AG04449 (cell line): ENCODE results near the gene PRRT3.
A peak's percentile ranks its signal among the peaks of the same experiment; 100 is the strongest.

Experiments
- CTCF ChIA-PET: fragments of 350-600 bp; formaldehyde crosslinking; extraction: SDS; loops from one replicate; lab custom pipeline; 2021; ENCODE audit warnings: antibody characterized with exemption; lab: Yijun Ruan, JAX
- POLR2A ChIA-PET: fragments of 400-600, 350-600 bp; formaldehyde crosslinking; extraction: SDS; loops from one replicate; lab custom pipeline; 2020; ENCODE audit warnings: antibody characterized with exemption, inconsistent platforms; lab: Yijun Ruan, JAX
- DNase-seq: peaks from one replicate; pipeline ENCODE4 v3.0.0-alpha.2; 2010; ENCODE audit warnings: low read depth, low spot score
- H3K4me3 ChIP-seq: 2 replicates; pipeline ENCODE4 v1.5.1; 2011; ENCODE audit warnings: low read depth, mild to moderate bottlenecking, control low read depth, low read length
- TF ChIP-seq, protein P1 (sequence below): IDR thresholded peaks from one replicate; pipeline ENCODE4 v1.5.1; 2011; ENCODE audit warnings: mild to moderate bottlenecking, moderate library complexity, low read length, control low read depth, inconsistent platforms; ENCODE audit not compliant: insufficient read depth; ENCODE audit errors: missing control alignments

PRRT3 gene

DNA sequence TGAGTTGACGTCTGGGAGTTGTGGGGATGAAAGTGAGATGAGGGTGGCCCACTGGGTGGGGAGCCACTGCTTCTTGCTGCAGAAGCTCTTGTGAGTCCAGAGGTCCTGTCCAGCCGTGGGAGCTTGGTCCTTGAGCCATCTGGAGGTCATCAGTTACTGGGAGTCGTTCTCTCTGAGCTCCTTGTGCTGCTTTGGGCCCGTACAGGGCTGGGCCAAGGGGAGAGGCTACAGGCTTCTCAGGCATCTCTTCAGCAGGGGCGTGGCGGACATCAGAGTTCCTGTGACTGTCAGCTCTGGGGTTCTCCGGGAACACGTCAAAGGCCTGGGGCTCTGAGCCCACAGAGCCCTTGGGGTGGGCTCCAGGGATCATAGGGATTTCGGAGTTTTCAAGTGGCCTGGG, 2.6 kb downstream of the PRRT3 start:
- TF ChIP-seq, protein P1, sequence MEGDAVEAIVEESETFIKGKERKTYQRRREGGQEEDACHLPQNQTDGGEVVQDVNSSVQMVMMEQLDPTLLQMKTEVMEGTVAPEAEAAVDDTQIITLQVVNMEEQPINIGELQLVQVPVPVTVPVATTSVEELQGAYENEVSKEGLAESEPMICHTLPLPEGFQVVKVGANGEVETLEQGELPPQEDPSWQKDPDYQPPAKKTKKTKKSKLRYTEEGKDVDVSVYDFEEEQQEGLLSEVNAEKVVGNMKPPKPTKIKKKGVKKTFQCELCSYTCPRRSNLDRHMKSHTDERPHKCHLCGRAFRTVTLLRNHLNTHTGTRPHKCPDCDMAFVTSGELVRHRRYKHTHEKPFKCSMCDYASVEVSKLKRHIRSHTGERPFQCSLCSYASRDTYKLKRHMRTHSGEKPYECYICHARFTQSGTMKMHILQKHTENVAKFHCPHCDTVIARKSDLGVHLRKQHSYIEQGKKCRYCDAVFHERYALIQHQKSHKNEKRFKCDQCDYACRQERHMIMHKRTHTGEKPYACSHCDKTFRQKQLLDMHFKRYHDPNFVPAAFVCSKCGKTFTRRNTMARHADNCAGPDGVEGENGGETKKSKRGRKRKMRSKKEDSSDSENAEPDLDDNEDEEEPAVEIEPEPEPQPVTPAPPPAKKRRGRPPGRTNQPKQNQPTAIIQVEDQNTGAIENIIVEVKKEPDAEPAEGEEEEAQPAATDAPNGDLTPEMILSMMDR, result no peak
- CTCF ChIA-PET, result interaction anchor here (5.3 kb wide), 1 partner anchor 17 kb away, joined by 84 read pairs; the partner anchor contains the start of gene CRELD1
- DNase-seq, result no peak
- POLR2A ChIA-PET, result no interaction called here
- H3K4me3 ChIP-seq, result no peak overlapping the region

DNA sequence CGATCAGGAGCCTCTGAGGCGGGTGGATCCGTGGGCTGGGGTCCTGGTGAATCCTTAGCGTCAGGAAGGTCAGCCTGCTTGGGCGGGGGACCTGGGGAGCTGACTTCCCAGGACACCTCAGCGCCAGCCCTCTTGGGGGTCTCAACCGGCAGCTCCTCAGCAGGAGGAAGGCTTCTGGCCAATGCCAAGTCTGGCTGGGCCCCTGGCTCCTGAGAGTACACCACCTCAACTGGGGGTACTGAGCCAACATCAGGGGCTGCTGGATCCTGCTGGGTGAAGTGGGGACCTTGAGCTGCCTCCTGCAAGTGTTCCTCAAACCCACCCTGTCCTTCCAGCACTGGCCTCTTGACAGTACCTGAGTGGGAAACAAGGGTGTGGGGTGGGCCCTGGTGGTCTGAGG, 3.1 kb downstream of the PRRT3 start:
- TF ChIP-seq, protein P1, result no peak
- ChIA-PET CTCF (interaction anchor here (1.2 to 5.3 kb wide), 2 partner anchors 9 to 16 kb away, joined by 3 to 84 read pairs; partner anchors contain the start of gene CRELD1), POLR2A (no interaction called here)

DNA sequence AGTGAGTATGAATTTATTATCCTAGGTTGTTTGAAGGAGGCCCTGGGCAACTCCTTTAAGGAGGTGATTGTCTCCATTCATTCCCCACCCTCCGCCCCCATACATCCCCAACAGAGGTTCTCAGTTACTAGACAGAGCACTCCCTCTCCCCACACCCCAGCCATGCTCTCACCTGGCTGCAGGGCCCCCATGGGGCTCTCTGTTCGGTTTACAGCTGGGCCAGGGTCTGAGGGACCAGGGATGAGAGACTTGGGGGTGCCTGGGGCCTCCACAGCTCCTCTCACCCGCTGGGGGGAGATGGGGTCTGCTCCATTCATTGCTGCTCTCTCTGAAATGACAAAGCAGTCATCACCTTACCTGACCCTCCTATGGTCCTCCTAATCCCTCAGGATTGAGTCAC, 3.6 kb downstream of the PRRT3 start:
- ChIA-PET POLR2A (no interaction called here), CTCF (interaction anchor here (1.2 to 5.3 kb wide), 2 partner anchors 10 to 16 kb away, joined by 3 to 84 read pairs; partner anchors contain the start of gene CRELD1)
- no peak overlapping the region for H3K4me3 ChIP-seq
- TF ChIP-seq, protein P1, result no peak
- no peak for DNase-seq

More for the DNA sequence above, 3.1 kb downstream of the PRRT3 start:
- DNase-seq, result no peak
- no peak overlapping the region for H3K4me3 ChIP-seq

DNA sequence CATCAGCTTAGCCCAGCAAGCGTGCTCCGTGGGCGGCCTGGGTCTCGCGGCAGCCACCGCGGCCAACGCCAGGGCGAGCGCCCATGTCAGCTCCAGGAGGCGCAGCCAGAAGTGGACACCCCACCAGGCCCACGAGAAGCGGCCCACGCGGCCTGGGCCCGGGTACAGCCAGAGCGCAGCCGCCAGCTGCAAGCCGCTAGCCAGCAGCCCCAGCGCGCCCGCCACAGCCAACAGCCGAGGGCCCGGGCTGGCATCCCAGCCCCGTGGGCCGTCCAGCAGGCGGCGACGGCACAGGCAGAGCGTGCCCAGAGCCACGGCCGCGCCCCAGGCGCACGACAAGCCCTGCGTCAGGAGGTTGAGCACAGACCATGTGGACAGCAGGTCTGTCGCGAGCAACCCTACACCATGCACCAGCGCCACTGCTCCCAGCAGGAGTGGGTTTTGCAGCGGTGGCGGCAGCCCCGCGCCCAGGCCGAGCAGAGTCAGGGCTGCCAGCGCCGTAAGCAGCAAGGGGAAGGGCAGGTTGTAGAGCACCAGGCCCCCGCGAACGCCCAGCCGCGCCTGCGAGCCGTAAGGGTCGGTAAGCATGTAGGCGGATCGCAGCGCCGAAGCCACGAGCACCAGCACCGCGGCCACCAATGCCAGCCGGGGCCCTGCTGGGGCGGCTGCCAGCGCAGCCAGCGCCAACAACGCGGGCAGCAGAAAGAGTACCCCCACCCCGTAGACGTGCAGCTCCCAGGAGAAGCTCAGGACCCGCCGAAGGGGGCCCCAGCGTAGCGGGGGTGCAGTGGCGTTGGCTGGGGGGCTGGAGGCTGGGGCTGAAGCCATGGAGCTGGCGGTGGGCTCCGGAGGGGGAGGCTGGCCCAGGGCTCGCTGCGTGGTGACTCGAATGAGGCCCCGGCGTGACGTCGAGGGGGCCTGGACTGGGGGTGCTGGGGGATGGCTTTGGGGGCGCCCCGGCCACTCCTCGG, 4.9 kb downstream of the PRRT3 start:
- ChIA-PET CTCF (interaction anchor here (0.9 to 5.3 kb wide), 60 partner anchors 8 to 444 kb away, joined by 3 to 84 read pairs (median 5); partner anchors contain the start of genes CRELD1, IL17RE, JAGN1 and RPUSD3), POLR2A (interaction anchor here (0.7 to 1.7 kb wide), 11 partner anchors 7 to 301 kb away, joined by 3 to 22 read pairs (median 3); partner anchors contain the start of genes ARPC4, CRELD1, RPUSD3 and TATDN2)
- no peak for DNase-seq
- peak overlapping the region; percentile 73 for H3K4me3 ChIP-seq
- TF ChIP-seq, protein P1, result peak; percentile 76

DNA sequence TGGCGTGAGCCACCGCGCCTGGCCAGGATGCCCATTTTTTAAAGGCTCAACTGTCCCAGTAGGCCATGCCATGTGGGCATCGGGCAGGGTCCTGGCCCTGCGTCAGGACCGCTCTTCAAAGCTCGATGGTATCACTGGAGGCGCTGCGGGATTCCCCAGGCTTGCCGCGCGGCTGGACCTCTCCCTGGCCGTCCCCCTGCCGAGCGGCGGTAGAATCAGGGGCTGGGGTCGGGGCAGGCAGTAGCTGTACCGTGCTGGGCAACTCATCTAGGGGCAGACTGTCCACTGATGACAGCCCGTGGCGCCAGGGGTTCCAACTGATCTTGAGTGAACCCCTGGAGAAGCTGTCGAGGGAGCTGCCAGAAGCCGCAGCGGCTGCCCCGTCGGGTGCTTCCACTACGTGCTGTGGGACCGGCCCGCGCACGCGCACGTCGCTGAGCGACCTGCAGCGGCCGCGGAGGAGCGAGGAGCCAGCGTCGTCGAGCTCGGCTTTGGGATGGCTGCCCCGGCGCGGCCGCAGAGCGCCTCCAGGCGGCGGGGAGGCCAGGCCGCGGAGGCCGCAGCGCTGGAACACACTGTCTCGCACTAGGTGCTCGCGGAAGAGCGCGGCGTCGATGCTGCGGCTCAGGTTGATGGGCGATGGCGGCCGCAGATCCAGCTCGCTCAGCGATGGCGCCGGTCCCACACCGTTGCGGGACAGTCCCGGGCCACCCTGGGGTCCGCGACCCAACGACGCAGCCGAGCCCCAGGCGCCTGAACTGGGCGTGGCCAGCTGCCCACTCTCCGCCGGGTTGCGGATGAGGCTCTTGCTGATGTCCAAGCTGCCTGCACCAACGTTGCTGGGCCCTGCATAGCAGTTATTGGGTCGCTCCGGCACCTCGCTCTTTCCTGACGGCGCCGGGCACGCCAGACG, 5.8 kb downstream of the PRRT3 start:
- H3K4me3 ChIP-seq, result peak overlapping the region; percentile 73
- ChIA-PET CTCF (interaction anchor here (0.6 to 5.3 kb wide), 71 partner anchors 8 to 443 kb away, joined by 3 to 84 read pairs (median 5); partner anchors contain the start of genes CRELD1, IL17RE, JAGN1 and RPUSD3), POLR2A (interaction anchor here (0.6 to 1.7 kb wide), 14 partner anchors 8 to 792 kb away, joined by 3 to 22 read pairs (median 3); partner anchors contain the start of genes ARPC4, CRELD1, IL17RE and RPUSD3)
- TF ChIP-seq, protein P1, result peak; percentile 78
- DNase-seq, result no peak
